ENCODE data around the gene TTI1. TPM values are rescaled to one million over a fixed set of nuclear protein-coding genes. Genes with fewer than 3 reads are reported as not detected.

TTI1 gene
- total and polyA plus RNA-seq, 2 of the 13 experiments (the other 11 are each of a cell fraction or from before 2014, with no cell fraction given): 22.9 to 39.8 TPM

GRCh38 chr20:38076548-38076947, 43.3 kb upstream of the TTI1 start:
- ChIA-PET CTCF (ENCODE audit: low intra/inter-chr PET ratio, low total read pairs) (interaction anchor here (6.8 kb wide), 1 partner anchor 146 kb away, joined by 76 read pairs; no protein-coding TSS in a partner anchor), POLR2A (interaction anchor here (3.3 kb wide), 1 partner anchor 67 kb away, joined by 20 read pairs; no protein-coding TSS in a partner anchor)
- H3K36me3 ChIP-seq (replicated peaks in 1 of 2; ENCODE audit: control insufficient read depth in 1 of 2, insufficient read depth in 2 of 2, low read length in 2 of 2): peaks cover 15 to 46% of the 10 kb centered on the region in 2 experiments
- H3K9me3 ChIP-seq (ENCODE audit: low read length): no peaks in the 10 kb centered on the region
- peaks cover 47% of the 10 kb centered on the region for H3K79me2 ChIP-seq (ENCODE audit: insufficient read depth, low read length)
- peaks cover 6% of the 10 kb centered on the region; the same call in 1 of the 2 replicates for H4K20me1 ChIP-seq (ENCODE audit: insufficient read depth, low read length)
- no peak overlapping the region for H3K4me3 ChIP-seq (replicated peaks in 1 of 3; ENCODE audit: insufficient read depth in 1 of 3, low read depth in 2 of 3, low read length in 3 of 3)
- no TSS peak for BruUV-seq (replicated peaks)
- TF ChIP-seq SMAD1 (CRISPR knock-in tag; IDR thresholded peaks at IDR 0.05; ENCODE audit: borderline replicate concordance, low read depth) (no peak), ATF2 (CRISPR knock-in tag; IDR thresholded peaks at IDR 0.05) (no peak), KDM3A (CRISPR knock-in tag; IDR thresholded peaks at IDR 0.05; ENCODE audit: low read depth) (no peak)
- peaks cover 42% of the 10 kb centered on the region for H3K4me1 ChIP-seq (ENCODE audit: insufficient read depth, low read length)
- DNase-seq (ENCODE audit: low spot score) (no peak), FAIRE-seq (no peak), ATAC-seq (no peak)
- no peak overlapping the region for H3K9ac ChIP-seq (ENCODE audit: insufficient read depth, low read depth, low read length)
- in situ Hi-C loops (cut with HindIII; ENCODE audit: extremely low pct_ligation_motif_present, low pct_unique_long_range_greater_than_20kb): no loop called here
- intact Hi-C loops (cut with micrococcal nuclease; ENCODE audit: unreplicated experiment): loop anchor here (5.0 kb wide), 1 partner anchor 331 kb away; no protein-coding TSS in a partner anchor
- H3K27ac ChIP-seq (ENCODE audit: extremely low read length, insufficient read depth, low read length): no peak overlapping the region
- H2AFZ ChIP-seq (ENCODE audit: low read length): no peak overlapping the region
- H3K27me3 ChIP-seq (ENCODE audit: control insufficient read depth in 1 of 2, insufficient read depth in 2 of 2, low read length in 2 of 2): no peaks in the 10 kb centered on the region
- H3K4me2 ChIP-seq (ENCODE audit: low read depth, low read length): no peak overlapping the region

GRCh38 chr20:38075161-38075998, 42.1 kb upstream of the TTI1 start:
- intact Hi-C loops (cut with micrococcal nuclease; ENCODE audit: unreplicated experiment): loop anchor here (5.0 kb wide), 1 partner anchor 332 kb away; no protein-coding TSS in a partner anchor
- 93% methylated on average over 3 of the region's 3 CpGs for WGBS (ENCODE audit: low lambda C conversion rate)
- Histone ChIP-seq H3K9ac (ENCODE audit: insufficient read depth, low read depth, low read length) (no peak overlapping the region), H3K27ac (ENCODE audit: extremely low read length, insufficient read depth, low read length) (peak overlapping the region; percentile 37), H3K36me3 (replicated peaks in 1 of 2; ENCODE audit: control insufficient read depth in 1 of 2, insufficient read depth in 2 of 2, low read length in 2 of 2) (peaks cover 25 to 51% of the 10 kb centered on the region in 2 experiments), H3K4me3 (replicated peaks in 1 of 3; ENCODE audit: insufficient read depth in 1 of 3, low read depth in 2 of 3, low read length in 3 of 3) (no peak overlapping the region), H2AFZ (ENCODE audit: low read length) (no peak overlapping the region), H3K9me3 (ENCODE audit: low read length) (no peaks in the 10 kb centered on the region), H3K4me1 (ENCODE audit: insufficient read depth, low read length) (peaks cover 37% of the 10 kb centered on the region), H3K27me3 (ENCODE audit: control insufficient read depth in 1 of 2, insufficient read depth in 2 of 2, low read length in 2 of 2) (no peaks in the 10 kb centered on the region), H4K20me1 (ENCODE audit: insufficient read depth, low read length) (peaks cover 6% of the 10 kb centered on the region; the same call in 1 of the 2 replicates), H3K4me2 (ENCODE audit: low read depth, low read length) (peak overlapping the region; percentile 38), H3K79me2 (ENCODE audit: insufficient read depth, low read length) (peaks cover 35% of the 10 kb centered on the region)
- in situ Hi-C loops (cut with HindIII; ENCODE audit: extremely low pct_ligation_motif_present, low pct_unique_long_range_greater_than_20kb): no loop called here
- DNase-seq (ENCODE audit: low spot score) (peak; percentile 71), FAIRE-seq (no peak), ATAC-seq (peak; percentile 57)
- no TSS peak for BruUV-seq (replicated peaks)
- CTCF ChIA-PET (ENCODE audit: low intra/inter-chr PET ratio, low total read pairs): interaction anchor here (5.0 to 6.8 kb wide), 2 partner anchors 91 to 147 kb away, joined by 54 to 76 read pairs; partner anchors contain the start of gene TGM2
- POLR2A ChIA-PET: interaction anchor here (0.7 to 3.3 kb wide), 6 partner anchors 9 to 91 kb away, joined by 3 to 20 read pairs (median 4); no protein-coding TSS in a partner anchor
- TF ChIP-seq TBX3 (IDR thresholded peaks at IDR 0.05; ENCODE audit: borderline replicate concordance) (peak; percentile 39; the same call in 1 of the 2 replicates), KLF6 (CRISPR knock-in tag; IDR thresholded peaks at IDR 0.05) (no peak), HDAC2 (CRISPR knock-in tag; IDR thresholded peaks at IDR 0.05) (0 out of 2 replicates have a peak, but pooled peaks have one; percentile 40), NR2F2 (IDR thresholded peaks at IDR 0.05; ENCODE audit: borderline replicate concordance, low read depth) (peak; percentile 23; the same call in 1 of the 2 replicates), SALL1 (CRISPR knock-in tag; IDR thresholded peaks at IDR 0.05) (peak; percentile 10; the same call in 1 of the 2 replicates), IKZF5 (CRISPR knock-in tag; IDR thresholded peaks at IDR 0.05) (no peak), TBL1XR1 (IDR thresholded peaks at IDR 0.05; ENCODE audit: borderline replicate concordance, low read length, partially characterized antibody) (peak; percentile 43), ZKSCAN1 (IDR thresholded peaks at IDR 0.05; ENCODE audit: low read length) (peak; percentile 93), ZFP36L1 (CRISPR knock-in tag; IDR thresholded peaks at IDR 0.05) (peak; percentile 56; the same call in 1 of the 2 replicates), SIX4 (CRISPR knock-in tag; IDR thresholded peaks at IDR 0.05) (peak; percentile 96), DBP (CRISPR knock-in tag; IDR thresholded peaks at IDR 0.05; ENCODE audit: not compliant biosample characterization) (no peak)

Measured in HepG2 (cell line).